GM12878 (cell line): ENCODE data around the gene GAR1. TPM values are rescaled to one million over a fixed set of nuclear protein-coding genes. Genes with fewer than 3 reads are reported as not detected.

Source experiments
- ATAC-seq: fragments of 200-7000 bp; cut with Tn5 transposase; 3 replicates; pipeline ENCODE4 v1.9.1; 2020; ENCODE audit warnings: mild to moderate bottlenecking, moderate library complexity
- BruUV-seq: library from RNA; stranded (reverse); fragments of 400-500 nt; replicated peaks from 2 replicates; lab custom pipeline; 2021; lab: Mats Ljungman, UMichigan
- CTCF ChIA-PET: fragments of 300-600 bp; sonication (Branson Sonifier 250); formaldehyde crosslinking; extraction: SDS; loops from one replicate; lab custom pipeline; 2021; ENCODE audit warnings: inconsistent platforms; lab: Yijun Ruan, JAX
- POLR2A ChIA-PET: fragments of 350-600 bp; formaldehyde crosslinking; extraction: SDS; loops from one replicate; lab custom pipeline; 2021; ENCODE audit warnings: inconsistent platforms; lab: Charles Lee
- RAD21 ChIA-PET: fragments of 300-600 bp; sonication (Branson Sonifier 250); formaldehyde crosslinking; loops from one replicate; lab custom pipeline; 2023; ENCODE audit warnings: antibody characterized with exemption; ENCODE audit not compliant: unreplicated experiment; lab: Charles Lee
- SMC1A ChIA-PET: fragments of 300-600 bp; sonication (Branson Sonifier 250); formaldehyde crosslinking; loops from one replicate; lab custom pipeline; 2023; ENCODE audit not compliant: unreplicated experiment, uncharacterized antibody; lab: Charles Lee
- DNase-seq: peaks from one replicate; pipeline ENCODE4 v3.0.0-alpha.2; 2011; ENCODE audit warnings: low read depth, low spot score
- FAIRE-seq: peaks from 3 replicates; lab custom pipeline; 2011; peaks lifted over from hg19 to GRCh38; lab: Jason Lieb, UNC
- H2AFZ ChIP-seq: 2 replicates; pipeline ENCODE4 v1.6.0; 2011; ENCODE audit warnings: low read depth, low read length, control low read depth; ENCODE audit not compliant: control insufficient read depth
- H3K27ac ChIP-seq: 2 replicates; pipeline ENCODE4 v1.5.1; 2011; ENCODE audit warnings: control low read depth; ENCODE audit not compliant: control insufficient read depth, insufficient read depth
- H3K27me3 ChIP-seq, 2 experiments: replicated peaks in 1 of 2; 2 replicates each; pipeline versions ENCODE4 v1.6.0 to v1.6.1; 2011; ENCODE audit warnings: low read length in 1 of 2; ENCODE audit not compliant: control insufficient read depth in 2 of 2, insufficient read depth in 2 of 2
- H3K36me3 ChIP-seq, 2 experiments: 2 replicates each; pipeline ENCODE4 v1.5.1; 2011; ENCODE audit warnings: low read length in 1 of 2; ENCODE audit not compliant: control insufficient read depth in 2 of 2, insufficient read depth in 2 of 2
- H3K4me1 ChIP-seq: 2 replicates; pipeline ENCODE4 v1.6.1; 2011; ENCODE audit warnings: mild to moderate bottlenecking, low read length, moderate library complexity, mixed read lengths; ENCODE audit not compliant: control insufficient read depth, insufficient read depth
- H3K4me2 ChIP-seq: 2 replicates; pipeline ENCODE4 v1.6.0; 2011; ENCODE audit warnings: control low read depth; ENCODE audit not compliant: control insufficient read depth, insufficient read depth
- H3K4me3 ChIP-seq: fragments of 200-600 bp; sonication (generic); 2 replicates; pipeline ENCODE4 v1.5.1; 2016
- H3K79me2 ChIP-seq: 2 replicates; pipeline ENCODE4 v1.6.0; 2011; ENCODE audit warnings: low read length; ENCODE audit not compliant: control insufficient read depth, insufficient read depth
- H3K9ac ChIP-seq: 2 replicates; pipeline ENCODE4 v1.8.0; 2011; ENCODE audit warnings: low read length, control low read depth, mixed read lengths; ENCODE audit not compliant: control insufficient read depth, insufficient read depth
- H3K9me3 ChIP-seq: replicated peaks from 3 replicates; pipeline ENCODE4 v1.5.1; 2011; ENCODE audit warnings: mild to moderate bottlenecking, low read length; ENCODE audit not compliant: control insufficient read depth, insufficient read depth
- H4K20me1 ChIP-seq: 2 replicates; pipeline ENCODE4 v1.6.0; 2011; ENCODE audit not compliant: control insufficient read depth, insufficient read depth
- E4F1 ChIP-seq: fragments of 450-650 bp; IDR thresholded peaks from 2 replicates; pipeline ENCODE4 v1.6.1; 2018; ENCODE audit warnings: borderline replicate concordance, mild to moderate bottlenecking; ENCODE audit not compliant: partially characterized antibody
- HDAC2 ChIP-seq: fragments of 200-600 bp; sonication (generic); IDR thresholded peaks from 2 replicates; pipeline ENCODE4 v1.6.1; 2017
- HSF1 ChIP-seq: fragments of 150-350 bp; IDR thresholded peaks from 2 replicates; pipeline ENCODE4 v1.6.1; 2014; ENCODE audit warnings: mild to moderate bottlenecking, low read depth, low read length
- RB1 ChIP-seq: fragments of 450-650 bp; formaldehyde crosslinking; IDR thresholded peaks from 2 replicates; pipeline ENCODE4 v1.6.1; 2017; ENCODE audit warnings: mild to moderate bottlenecking, borderline replicate concordance
- SKIL ChIP-seq: fragments of 450-650 bp; IDR thresholded peaks from 2 replicates; pipeline ENCODE4 v1.6.1; 2017; ENCODE audit warnings: mild to moderate bottlenecking, low read depth, inconsistent platforms; ENCODE audit not compliant: poor library complexity, severe bottlenecking
- SPI1 ChIP-seq: IDR thresholded peaks from 2 replicates; pipeline ENCODE4 v1.6.1; 2011; ENCODE audit warnings: low read depth, mild to moderate bottlenecking, low read length, moderate library complexity, borderline replicate concordance; ENCODE audit not compliant: insufficient read depth
- TCF7 ChIP-seq: IDR thresholded peaks from 2 replicates; pipeline ENCODE4 v1.6.1; 2014; ENCODE audit warnings: antibody characterized with exemption, borderline replicate concordance
- WGBS: methylation state at CpG from one replicate; pipeline ENCODE4 v1.1.6; 2016; ENCODE audit warnings: low lambda C conversion rate; ENCODE audit not compliant: insufficient replicate concordance, insufficient coverage; ENCODE audit errors: missing lambda C conversion rate; 5-methylcytosine and 5-hydroxymethylcytosine counted together
- in situ Hi-C: fragments of 300-500 bp; cut with MboI; formaldehyde crosslinking; loops from 9 replicates; pipeline ENCODE4 v1.14.3; 2018; ENCODE audit warnings: mixed read lengths
- intact Hi-C: fragments of 100-400 bp; cut with micrococcal nuclease; formaldehyde crosslinking; loops from one replicate; pipeline ENCODE4 v1.14.2; 2022; ENCODE audit not compliant: unreplicated experiment
- polyA plus RNA-seq, 11 experiments: library from polyadenylated mRNA; depleted of rRNA in 4 of 11; unstranded in 6 of 11; stranded (reverse) in 5 of 11; fragments of >200 nt; fragmentation: Nextera tagmentation in 4 of 11; fragmentation: Illumina TruSeq in 1 of 11; extraction: Ambion mirVana in 4 of 11; extraction: Trizol in 1 of 11; gene quantifications; 1 replicate in 1 of 11; 2 replicates in 10 of 11; pipeline versions ENCODE4 v1.2.1 to v1.2.3, GENCODE V29; 2011 to 2016; ENCODE audit warnings: inconsistent platforms in 2 of 11, missing spikeins in 2 of 11, low read depth in 1 of 11
- total RNA-seq, 4 experiments: library from RNA; depleted of rRNA in 3 of 4; stranded (reverse); fragments of >200 nt in 3 of 4; fragmentation: Illumina TruSeq in 1 of 4; extraction: Trizol in 1 of 4; gene quantifications; 2 replicates each; pipeline versions ENCODE4 v1.2.1 to v1.2.3, GENCODE V29; 2013 to 2021

Gene GAR1
- total and polyA plus RNA-seq, 10 of the 15 experiments (the other 5 are each of a cell fraction or from before 2014, with no cell fraction given): 11.7 to 76.3 (median 29.8) TPM

GRCh38 chr4:109870061-109870460, 54.5 kb downstream of the GAR1 start (continued):
- no peak for TF ChIP-seq E4F1
- TF ChIP-seq RB1: no peak
- no peak for TF ChIP-seq HDAC2
- no peak for TF ChIP-seq SPI1
- TF ChIP-seq SKIL: no peak

GRCh38 chr4:109872065-109872464, 56.5 kb downstream of the GAR1 start:
- ChIA-PET RAD21 (no interaction called here), POLR2A (no interaction called here), CTCF (interaction anchor here (0.6 kb wide), 1 partner anchor 82 kb away, joined by 3 read pairs; no protein-coding TSS in a partner anchor), SMC1A (no interaction called here)
- Histone ChIP-seq H3K27ac (no peak overlapping the region), H3K9ac (no peak overlapping the region), H3K36me3 (no peaks in the 10 kb centered on the region), H3K4me1 (peaks cover 1% of the 10 kb centered on the region; the same call in 1 of the 2 replicates), H4K20me1 (no peaks in the 10 kb centered on the region), H3K79me2 (no peaks in the 10 kb centered on the region), H2AFZ (no peak overlapping the region), H3K4me2 (no peak overlapping the region), H3K9me3 (no peaks in the 10 kb centered on the region), H3K27me3 (no peaks in the 10 kb centered on the region), H3K4me3 (no peak overlapping the region)
- ATAC-seq: no peak
- no TSS peak for BruUV-seq
- no peak for TF ChIP-seq HSF1
- no peak for TF ChIP-seq TCF7
- WGBS: 63% methylated on average over 2 of the region's 2 CpGs
- no peak for FAIRE-seq
- intact Hi-C loops: no loop called here
- DNase-seq: no peak
- in situ Hi-C loops: no loop called here
